NCI-H2196 treated with DMSO at 0.1 percent for 48 hours (cell line): ENCODE results near the gene DIS3L2.
"Not testable (repeated sequence)": the region's sequence is repeated elsewhere in the genome, so short reads cannot be mapped to it uniquely, and the experiment has no call there.

Source experiments
- DNase-seq: peaks from one replicate; lab custom pipeline; 2025; ENCODE audit not compliant: unreplicated experiment; lab: John Stamatoyannopoulos, UW

DIS3L2 gene

GRCh38 chr2:231928901-231929725, 32.4 kb upstream of the DIS3L2 start:
- no peak for DNase-seq

GRCh38 chr2:231929961-231930592, 31.4 kb upstream of the DIS3L2 start:
- no peak for DNase-seq

- no peak for DNase-seq
These were observed 30.8 kb upstream of the DIS3L2 start for GRCh38 chr2:231930593-231931281.

GRCh38 chr2:231931481-231931915, 30.0 kb upstream of the DIS3L2 start:
- no peak for DNase-seq

- DNase-seq, result no peak
These were observed 28.9 kb upstream of the DIS3L2 start for GRCh38 chr2:231932711-231932970.

GRCh38 chr2:231932985-231933915, 28.3 kb upstream of the DIS3L2 start:
- DNase-seq, result no peak

- DNase-seq, result no peak
These were observed 27.6 kb upstream of the DIS3L2 start for GRCh38 chr2:231933916-231934401.

- no peak for DNase-seq
These were observed 26.9 kb upstream of the DIS3L2 start for GRCh38 chr2:231934441-231935206.

- no peak for DNase-seq
These were observed 26.3 kb upstream of the DIS3L2 start for GRCh38 chr2:231935207-231935524.

- DNase-seq, result no peak
These were observed 25.7 kb upstream of the DIS3L2 start for GRCh38 chr2:231935815-231936214.

GRCh38 chr2:231936491-231936890, 25.0 kb upstream of the DIS3L2 start:
- DNase-seq, result no peak

- DNase-seq, result no peak
These were observed 24.5 kb upstream of the DIS3L2 start for GRCh38 chr2:231937057-231937456.

- no peak for DNase-seq
These were observed 22.5 kb upstream of the DIS3L2 start for GRCh38 chr2:231939022-231939421.

GRCh38 chr2:231940795-231941194, 20.7 kb upstream of the DIS3L2 start:
- DNase-seq, result no peak

GRCh38 chr2:231941673-231942072, 19.8 kb upstream of the DIS3L2 start:
- DNase-seq, result no peak

- DNase-seq, result no peak
These were observed 19.3 kb upstream of the DIS3L2 start for GRCh38 chr2:231942180-231942579.

- no peak for DNase-seq
These were observed 15.2 kb upstream of the DIS3L2 start for GRCh38 chr2:231946241-231946814.

GRCh38 chr2:231947112-231947511, 14.4 kb upstream of the DIS3L2 start:
- DNase-seq, result not testable (repeated sequence)

- DNase-seq, result no peak
These were observed 13.8 kb upstream of the DIS3L2 start for GRCh38 chr2:231947694-231948093.

- DNase-seq, result no peak
These were observed 10.0 kb upstream of the DIS3L2 start for GRCh38 chr2:231951452-231952035.
